ENCODE results near the gene LCE1D.

The LCE1D gene

GRCh38 chr1:152817309-152817708 lies 20.8 kb downstream of the LCE1D start:
- DNase-seq: no peak

- DNase-seq: no peak
Observed at GRCh38 chr1:152823294-152823693, 26.8 kb downstream of the LCE1D start.

GRCh38 chr1:152824964-152825363 lies 28.4 kb downstream of the LCE1D start:
- no peak for DNase-seq

GRCh38 chr1:152827173-152827572 lies 30.7 kb downstream of the LCE1D start, which contains the start of gene LCE1A:
LCE1A (plus strand) TSS chr1:152827473; CDS start chr1:152827473, 0 bp downstream.
- DNase-seq: no peak

DNA sequence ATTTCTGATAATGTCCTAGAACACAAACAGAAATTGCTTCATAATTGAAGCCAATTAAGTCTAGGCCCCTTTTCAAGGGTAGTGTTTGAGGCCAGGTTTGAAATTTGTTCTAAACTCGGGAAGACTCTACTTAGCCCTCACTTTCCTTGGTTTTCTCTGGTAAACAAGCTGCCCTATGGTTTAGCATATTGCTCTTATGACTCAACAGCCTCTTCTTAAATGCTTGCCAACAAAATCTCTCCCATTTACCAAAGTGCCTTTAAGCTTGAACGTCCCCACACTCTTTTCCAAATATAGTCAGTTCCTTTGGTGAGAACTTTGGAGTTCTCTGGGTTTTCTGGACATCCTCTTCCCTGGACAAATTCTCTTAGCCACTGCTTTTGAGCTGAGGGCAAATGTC lies 40.3 kb downstream of the LCE1D start:
- no peak for DNase-seq

DNA sequence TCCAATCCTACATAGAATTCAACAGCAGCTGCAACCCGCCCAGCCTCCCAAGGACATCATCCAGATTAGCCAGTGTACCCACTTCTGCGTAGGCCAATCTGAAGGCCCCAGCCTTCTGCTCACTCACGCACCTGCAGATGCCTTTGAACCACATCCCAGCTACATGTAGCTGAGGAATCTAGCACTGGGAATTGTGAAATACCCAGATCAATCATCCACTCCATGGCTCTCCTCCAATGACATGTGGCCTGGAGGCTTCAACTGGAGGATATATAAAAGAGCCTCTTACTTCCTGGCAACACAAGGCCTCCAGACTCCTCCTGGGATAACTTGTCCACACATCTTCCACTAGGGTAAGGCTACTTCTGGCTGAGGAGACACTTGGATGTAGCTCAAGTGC lies 46.0 kb downstream of the LCE1D start, which contains the start of gene LCE6A:
Gene LCE6A, plus strand, starts transcription at position 301 of the 400 bp plus-strand sequence. CDS start 665 bp downstream, outside the sequence.
- no peak for DNase-seq
